Activated CD8-positive, alpha-beta memory T cell treated with anti-CD3 and anti-CD28 coated beads, Interleukin-2, amount 50 U/mL, for 24 hours (primary cell): ENCODE results near the gene MEIS3.

Source experiments
- DNase-seq: peaks from one replicate; pipeline ENCODE4 v3.0.0-alpha.2; 2020; ENCODE audit errors: extremely low read depth

The MEIS3 gene

DNA sequence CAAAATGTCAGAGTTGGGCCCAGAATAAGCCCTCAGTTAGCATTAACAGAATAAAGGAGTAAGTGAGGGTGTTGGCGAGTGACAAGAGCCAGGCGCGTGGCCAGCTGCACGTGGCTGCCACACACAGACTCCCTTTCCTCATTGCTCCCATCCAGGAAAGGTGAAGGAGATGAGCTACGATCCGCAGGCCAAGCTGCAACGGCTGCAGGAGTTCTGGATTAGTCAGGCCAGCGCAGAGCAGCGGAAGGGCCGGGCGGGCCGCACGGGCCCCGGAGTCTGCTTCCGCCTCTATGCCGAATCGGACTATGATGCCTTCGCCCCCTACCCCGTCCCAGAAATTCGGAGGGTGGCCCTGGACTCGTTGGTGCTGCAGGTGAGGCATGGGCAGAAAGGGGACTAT, 57.0 kb downstream of the MEIS3 start:
- no peak for DNase-seq

DNA sequence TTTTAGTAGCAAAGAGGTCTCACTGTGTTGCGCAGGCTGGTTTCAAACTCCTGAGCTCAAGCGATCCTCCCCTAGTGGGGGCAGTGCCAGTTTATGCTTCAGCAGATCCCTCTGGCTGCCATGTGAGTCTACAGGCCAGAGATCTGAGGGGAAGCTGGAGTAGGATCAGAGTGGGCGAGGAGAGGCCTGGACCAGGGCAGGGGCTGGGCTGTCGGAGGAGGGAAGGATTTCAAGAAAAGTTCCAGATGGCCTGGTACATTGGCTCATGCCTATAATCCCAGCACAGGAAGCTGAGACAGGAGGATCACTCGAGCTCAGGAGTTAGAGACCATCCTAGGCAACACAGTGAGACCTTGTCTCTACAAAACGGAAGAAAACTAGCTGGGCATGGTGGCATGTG, 60.4 kb downstream of the MEIS3 start:
- DNase-seq = no peak

DNA sequence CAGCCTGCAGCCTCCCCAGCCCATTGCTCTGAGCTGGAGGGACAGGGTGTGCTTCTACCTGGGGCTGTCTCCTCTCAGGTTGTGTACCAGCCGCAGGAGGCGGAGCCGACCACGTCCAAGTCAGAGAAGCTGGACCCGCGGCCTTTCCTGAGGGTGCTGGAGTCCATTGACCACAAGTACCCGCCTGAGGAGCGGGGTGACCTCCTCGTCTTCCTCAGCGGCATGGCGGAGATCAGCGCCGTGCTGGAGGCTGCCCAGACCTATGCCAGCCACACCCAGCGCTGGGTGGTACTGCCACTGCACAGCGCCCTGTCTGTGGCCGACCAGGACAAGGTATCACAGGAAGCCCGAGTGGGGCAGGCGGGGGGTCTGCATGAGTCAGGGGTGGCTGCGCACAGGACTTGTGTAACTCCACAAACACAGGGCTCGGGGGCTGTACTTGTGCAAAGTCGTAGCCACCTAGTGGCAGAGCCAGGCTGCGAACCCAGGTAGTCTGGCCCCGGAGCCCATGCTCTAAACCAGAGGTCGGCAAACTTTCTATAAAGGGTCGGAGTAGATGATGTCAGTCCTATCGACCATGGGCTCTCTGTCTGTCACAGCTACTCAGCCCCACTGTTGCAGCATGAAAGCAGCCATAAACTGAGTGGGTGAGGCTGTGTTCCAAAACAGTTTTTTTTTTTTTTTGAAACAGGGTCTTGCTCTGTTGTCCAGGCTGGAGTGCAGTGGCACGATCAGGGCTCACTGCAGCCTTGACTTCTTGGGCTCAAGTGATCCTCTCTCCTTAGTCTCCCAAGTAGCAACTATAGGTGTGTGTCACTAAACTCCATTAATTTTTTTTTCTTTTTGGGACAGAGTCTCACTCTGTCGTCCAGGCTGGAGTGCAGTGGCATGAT, 61.3 kb downstream of the MEIS3 start:
- DNase-seq = no peak

DNA sequence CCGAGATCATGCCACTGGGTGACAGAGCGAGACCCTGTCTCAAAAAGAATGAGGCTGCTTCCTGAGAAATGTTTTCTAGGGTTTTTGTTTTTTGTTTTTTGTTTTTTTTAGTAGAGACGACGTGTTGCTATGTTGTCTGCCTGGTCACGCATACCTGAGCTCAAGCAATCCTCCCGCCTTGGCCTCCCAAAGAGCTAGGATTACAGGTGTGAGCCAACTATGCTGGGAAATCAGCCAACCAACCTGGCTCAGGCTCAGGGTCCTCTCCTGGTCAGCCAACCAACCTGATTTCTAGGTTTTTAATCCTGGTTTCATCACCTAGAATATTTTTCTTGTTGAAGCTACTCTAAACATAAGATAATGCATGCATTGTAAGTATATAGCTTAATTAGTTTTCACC, 62.4 kb downstream of the MEIS3 start:
- DNase-seq = no peak

- no peak for DNase-seq
Observed at GRCh38 chr19:47353307-47353712, 66.0 kb downstream of the MEIS3 start.
